Transverse colon (tissue), 4 donors: ENCODE data around the gene SYNE2. TPM values are rescaled to one million over a fixed set of nuclear protein-coding genes. Genes with fewer than 3 reads are reported as not detected.

Experiments
- DNase-seq: peaks from one replicate; pipeline ENCODE4 v3.0.0-alpha.2; 2019
- H3K27ac ChIP-seq, 4 donors: fragments of 200-600 bp; sonication (generic); 2 replicates each; pipeline ENCODE4 v1.5.1; 2016 to 2018; ENCODE audit warnings: inconsistent platforms in 4 of 4
- H3K27me3 ChIP-seq: fragments of 200-600 bp; sonication (generic); 2 replicates; pipeline ENCODE4 v1.5.1; 2017; ENCODE audit warnings: inconsistent platforms
- H3K36me3 ChIP-seq, 4 donors: fragments of 200-600 bp; sonication (generic); 2 replicates each; pipeline ENCODE4 v1.5.1; 2017 to 2019; ENCODE audit warnings: inconsistent platforms in 4 of 4
- H3K4me1 ChIP-seq, 4 donors: fragments of 200-600 bp; sonication (generic); 2 replicates each; pipeline ENCODE4 v1.5.1; 2017 to 2020; ENCODE audit warnings: inconsistent platforms in 4 of 4
- H3K4me3 ChIP-seq, 4 donors: fragments of 200-600 bp; sonication (generic); 1 replicate in 1 of 4; 2 replicates in 3 of 4; pipeline versions ENCODE4 v1.5.1 to v1.6.1; 2017 to 2019; ENCODE audit warnings: inconsistent platforms in 4 of 4
- H3K9me3 ChIP-seq, 2 donors: fragments of 200-600 bp; sonication (generic); 2 replicates each; pipeline ENCODE4 v1.5.1; 2017 to 2019; ENCODE audit warnings: inconsistent platforms in 2 of 2
- CTCF ChIP-seq, 5 experiments: fragments of 200-600 bp in 3 of 5; fragments of 450-650 bp in 2 of 5; sonication (generic) in 3 of 5; IDR thresholded peaks; 1 replicate in 2 of 5; 2 replicates in 3 of 5; pipeline ENCODE4 v1.5.1; 2016 to 2017; ENCODE audit warnings: antibody characterized with exemption in 5 of 5, inconsistent platforms in 3 of 5, mild to moderate bottlenecking in 2 of 5, moderate library complexity in 1 of 5
- EP300 ChIP-seq: sonication (generic); formaldehyde crosslinking; IDR thresholded peaks from one replicate; pipeline ENCODE4 v1.6.1; 2017; ENCODE audit warnings: antibody characterized with exemption, low read depth
- POLR2A ChIP-seq: fragments of 450-650 bp; IDR thresholded peaks from one replicate; pipeline ENCODE4 v1.6.1; 2016; ENCODE audit warnings: antibody characterized with exemption, mild to moderate bottlenecking, moderate library complexity
- POLR2AphosphoS5 ChIP-seq, 3 donors: sonication (generic); formaldehyde crosslinking; IDR thresholded peaks; one replicate each; pipeline ENCODE4 v1.6.1; 2016; ENCODE audit warnings: antibody characterized with exemption in 3 of 3
- WGBS, 2 donors: methylation state at CpG; one replicate each; pipeline ENCODE4 v1.1.5; 2018; ENCODE audit warnings: low coverage in 1 of 2; 5-methylcytosine and 5-hydroxymethylcytosine counted together
- in situ Hi-C, 4 donors: fragments of 200-750 bp; cut with MboI; loops; one replicate each; pipeline versions ENCODE4 v1.15.0 to v1.15.1; 2017; ENCODE audit warnings: low sequenced_read_pairs in 3 of 4, low pct_ligation_motif_present in 1 of 4, low pct_unique_long_range_greater_than_20kb in 1 of 4
- intact Hi-C: fragments of 100-400 bp; cut with DNase I; formaldehyde crosslinking; loops from one replicate; pipeline ENCODE4 v1.15.1; 2023; ENCODE audit warnings: low total_unique reads
- total RNA-seq, 4 donors: library from RNA; depleted of rRNA; stranded (reverse); fragments of >200 nt; gene quantifications; one replicate each; pipeline ENCODE4 v1.1.0, GENCODE V29; 2016

The SYNE2 gene
- total RNA-seq, 4 donors from 2014 or later, result 242 to 491 (median 304) TPM

- no peak overlapping the region for H3K4me3 ChIP-seq
- no peak for TF ChIP-seq POLR2A
- no peak for TF ChIP-seq CTCF (IDR thresholded peaks at IDR 0.05)
- TF ChIP-seq EP300, result no peak
- TF ChIP-seq POLR2AphosphoS5 (IDR thresholded peaks at IDR 0.05), result no peak
- H3K27ac ChIP-seq, result no peak overlapping the region
- H3K36me3 ChIP-seq, result peaks cover 0 to 76% (median 33%) of the 10 kb centered on the region in 4 donors
- intact Hi-C loops (no loop called here), in situ Hi-C loops (no loop called here)
- no peaks in the 10 kb centered on the region for H3K9me3 ChIP-seq
- no peaks in the 10 kb centered on the region for H3K27me3 ChIP-seq
- no peaks in the 10 kb centered on the region for H3K4me1 ChIP-seq
- no peak for DNase-seq
- WGBS, 2 donors, result 95% methylated on average over 7 to 13 of the region's 13 CpGs
These were observed 363.2 kb downstream of the SYNE2 start for GRCh38 chr14:64215978-64216377.

- Histone ChIP-seq H3K9me3 (no peaks in the 10 kb centered on the region), H3K27me3 (no peaks in the 10 kb centered on the region), H3K36me3 (peaks cover 0 to 64% (median 31%) of the 10 kb centered on the region in 4 donors), H3K4me1 (no peaks in the 10 kb centered on the region), H3K27ac (peak overlapping the region in 1 of 4 donors; percentile 12), H3K4me3 (no peak overlapping the region)
- 83 to 100% methylated on average over 1 to 4 of the region's 4 CpGs for WGBS, 2 donors
- no peak for TF ChIP-seq POLR2A
- TF ChIP-seq POLR2AphosphoS5 (IDR thresholded peaks at IDR 0.05), result peak in 1 of 3 donors; percentile 4
- DNase-seq, result peak; percentile 47
- in situ Hi-C loops, result no loop called here
- intact Hi-C loops, result no loop called here
These were observed 364.5 kb downstream of the SYNE2 start for GRCh38 chr14:64217308-64217707.

GRCh38 chr14:64217834-64218233, 365.0 kb downstream of the SYNE2 start:
- H3K36me3 ChIP-seq, result peaks cover 0 to 64% (median 28%) of the 10 kb centered on the region in 4 donors
- intact Hi-C loops, result no loop called here
- WGBS, 2 donors, result 80% methylated on average over 7 of the region's 7 CpGs; no CpG with 5 or more reads in 1 of the 2 donors

GRCh38 chr14:64218344-64219240, 365.8 kb downstream of the SYNE2 start:
- Histone ChIP-seq H3K4me3 (no peak overlapping the region), H3K9me3 (no peaks in the 10 kb centered on the region), H3K27me3 (no peaks in the 10 kb centered on the region), H3K36me3 (peaks cover 0 to 64% (median 29%) of the 10 kb centered on the region in 4 donors), H3K27ac (no peak overlapping the region), H3K4me1 (no peaks in the 10 kb centered on the region)
- in situ Hi-C loops, result no loop called here
- no peak for DNase-seq
- 83 to 88% methylated on average over 8 to 15 of the region's 15 CpGs for WGBS, 2 donors
- intact Hi-C loops, result no loop called here
- TF ChIP-seq EP300, result no peak
- no peak for TF ChIP-seq POLR2A
- TF ChIP-seq POLR2AphosphoS5 (IDR thresholded peaks at IDR 0.05), result no peak
- TF ChIP-seq CTCF (IDR thresholded peaks at IDR 0.05), result no peak

More at GRCh38 chr14:64217834-64218233, 365.0 kb downstream of the SYNE2 start:
- Histone ChIP-seq H3K4me1 (no peaks in the 10 kb centered on the region), H3K9me3 (no peaks in the 10 kb centered on the region), H3K27me3 (no peaks in the 10 kb centered on the region), H3K4me3 (no peak overlapping the region), H3K27ac (peak overlapping the region in 1 of 4 donors; percentile 25)
- in situ Hi-C loops, result no loop called here
- DNase-seq, result no peak
- TF ChIP-seq POLR2A (no peak), POLR2AphosphoS5 (IDR thresholded peaks at IDR 0.05) (no peak), CTCF (IDR thresholded peaks at IDR 0.05) (no peak), EP300 (no peak)
